ENCODE results near the gene SLC2A10. TPM values are rescaled to one million over a fixed set of nuclear protein-coding genes. Genes with fewer than 3 reads are reported as not detected.
A peak's percentile ranks its signal among the peaks of the same experiment; 100 is the strongest.

The SLC2A10 gene
- total RNA-seq, 1 donor: 44.2 TPM

DNA sequence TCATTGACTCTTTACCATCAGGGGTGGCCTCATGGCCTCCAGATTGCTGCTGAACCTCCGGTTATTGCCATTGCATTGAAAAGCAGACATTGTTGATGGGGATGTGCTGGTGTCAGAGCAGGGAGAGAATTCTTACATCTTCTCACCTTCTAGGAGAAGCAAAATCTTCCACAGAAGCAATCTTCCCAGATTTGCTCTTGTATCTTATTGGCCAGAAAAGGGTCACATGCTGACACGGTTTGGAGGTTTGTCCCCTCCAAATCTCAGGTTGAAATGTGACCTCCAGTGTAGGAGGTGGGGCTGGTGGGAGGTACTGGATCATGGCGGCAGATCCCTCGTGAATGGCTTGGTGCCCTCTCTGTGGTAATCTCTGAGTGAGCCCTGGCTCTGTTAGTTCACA is 30.9 kb upstream of the SLC2A10 start:
- H3K4me2 ChIP-seq (ENCODE audit: insufficient read depth, low read length): no peak overlapping the region
- no peaks in the 10 kb centered on the region for H3K27me3 ChIP-seq (ENCODE audit: insufficient read depth, low read length)
- H2AFZ ChIP-seq (ENCODE audit: low read length): no peak overlapping the region
- peaks cover 6% of the 10 kb centered on the region for H3K79me2 ChIP-seq (ENCODE audit: insufficient read depth, low read length)
- DNase-seq (ENCODE audit: insufficient read length, low spot score, missing footprints): no peak
- no peaks in the 10 kb centered on the region for H3K9me3 ChIP-seq (ENCODE audit: low read depth, low read length)
- H3K36me3 ChIP-seq (ENCODE audit: insufficient read depth, low read length): peaks cover 6% of the 10 kb centered on the region
- TF ChIP-seq, protein P1, sequence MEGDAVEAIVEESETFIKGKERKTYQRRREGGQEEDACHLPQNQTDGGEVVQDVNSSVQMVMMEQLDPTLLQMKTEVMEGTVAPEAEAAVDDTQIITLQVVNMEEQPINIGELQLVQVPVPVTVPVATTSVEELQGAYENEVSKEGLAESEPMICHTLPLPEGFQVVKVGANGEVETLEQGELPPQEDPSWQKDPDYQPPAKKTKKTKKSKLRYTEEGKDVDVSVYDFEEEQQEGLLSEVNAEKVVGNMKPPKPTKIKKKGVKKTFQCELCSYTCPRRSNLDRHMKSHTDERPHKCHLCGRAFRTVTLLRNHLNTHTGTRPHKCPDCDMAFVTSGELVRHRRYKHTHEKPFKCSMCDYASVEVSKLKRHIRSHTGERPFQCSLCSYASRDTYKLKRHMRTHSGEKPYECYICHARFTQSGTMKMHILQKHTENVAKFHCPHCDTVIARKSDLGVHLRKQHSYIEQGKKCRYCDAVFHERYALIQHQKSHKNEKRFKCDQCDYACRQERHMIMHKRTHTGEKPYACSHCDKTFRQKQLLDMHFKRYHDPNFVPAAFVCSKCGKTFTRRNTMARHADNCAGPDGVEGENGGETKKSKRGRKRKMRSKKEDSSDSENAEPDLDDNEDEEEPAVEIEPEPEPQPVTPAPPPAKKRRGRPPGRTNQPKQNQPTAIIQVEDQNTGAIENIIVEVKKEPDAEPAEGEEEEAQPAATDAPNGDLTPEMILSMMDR (IDR thresholded peaks at IDR 0.05; ENCODE audit: extremely low read depth, low read depth, low read length): no peak
- peaks cover 23% of the 10 kb centered on the region for H4K20me1 ChIP-seq (ENCODE audit: insufficient read depth, low read length)
- H3K4me3 ChIP-seq (ENCODE audit: insufficient read depth, low read length): no peak overlapping the region
- H3K4me1 ChIP-seq (ENCODE audit: insufficient read depth, low read length): no peaks in the 10 kb centered on the region
- no peak overlapping the region for H3K27ac ChIP-seq (ENCODE audit: low read depth, low read length)

DNA sequence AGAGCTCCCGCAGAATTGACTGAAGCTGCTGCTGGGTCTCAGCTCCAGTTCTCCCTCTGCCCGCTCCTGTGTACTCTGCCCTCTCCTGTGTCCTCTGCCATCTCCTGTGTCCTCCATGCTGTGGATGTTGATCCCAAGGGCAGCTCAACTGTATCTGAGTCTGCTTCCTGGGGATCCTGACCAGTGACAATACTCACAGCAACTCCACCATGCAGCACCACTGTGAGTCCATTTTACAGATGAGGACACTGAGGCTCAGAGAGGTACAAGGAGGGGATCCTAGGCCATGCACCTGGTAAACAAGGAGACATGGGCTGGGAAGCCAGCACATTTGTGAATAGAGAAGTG is 28.8 kb upstream of the SLC2A10 start:
- TF ChIP-seq, protein P1 (IDR thresholded peaks at IDR 0.05; ENCODE audit: extremely low read depth, low read depth, low read length): no peak
- no peak overlapping the region for H3K4me3 ChIP-seq (ENCODE audit: insufficient read depth, low read length)

DNA sequence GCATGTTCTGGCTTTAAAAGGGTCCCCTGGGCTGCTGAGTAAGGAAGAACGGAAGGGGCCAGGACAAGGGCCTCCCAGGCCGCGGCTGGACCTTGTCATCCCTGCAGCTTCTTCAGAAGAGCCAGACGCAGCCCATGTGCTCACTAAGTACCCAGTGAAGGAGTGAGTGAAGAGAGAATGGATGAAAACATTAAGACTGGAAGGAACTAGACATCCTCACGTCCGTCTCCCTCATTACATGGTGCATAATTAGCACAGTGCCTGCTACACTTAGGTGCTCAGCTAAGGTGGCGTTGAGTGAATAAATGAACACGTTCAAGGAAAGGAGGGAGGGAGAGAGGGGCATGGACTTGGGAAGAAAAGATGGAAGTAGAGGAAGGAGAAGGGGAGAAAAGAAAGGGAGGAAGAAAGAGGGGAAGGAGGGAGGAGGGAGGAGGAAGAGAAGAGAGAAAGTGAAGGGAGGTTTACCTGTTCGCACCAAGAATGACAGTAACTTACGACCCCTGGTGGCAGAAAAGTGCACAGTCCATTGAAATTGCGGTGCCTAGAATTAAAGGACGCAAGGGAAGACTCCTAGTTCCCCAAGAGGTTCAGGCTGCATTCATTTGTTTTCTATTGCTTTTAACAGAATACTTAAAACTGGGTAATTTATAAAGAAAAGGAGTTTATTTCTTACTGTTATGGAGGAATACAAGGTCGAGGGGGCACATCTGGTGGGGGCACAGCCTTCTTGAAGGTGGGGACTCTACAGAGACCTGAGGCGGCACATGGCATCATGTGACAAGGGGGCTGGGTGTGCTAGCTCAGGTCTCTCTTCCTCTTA is 28.2 kb upstream of the SLC2A10 start:
- TF ChIP-seq, protein P1 (IDR thresholded peaks at IDR 0.05; ENCODE audit: extremely low read depth, low read depth, low read length): peak; percentile 84
- H3K4me2 ChIP-seq (ENCODE audit: insufficient read depth, low read length): no peak overlapping the region
- peaks cover 23% of the 10 kb centered on the region for H4K20me1 ChIP-seq (ENCODE audit: insufficient read depth, low read length)
- no peaks in the 10 kb centered on the region for H3K9me3 ChIP-seq (ENCODE audit: low read depth, low read length)
- no peak overlapping the region for H2AFZ ChIP-seq (ENCODE audit: low read length)
- no peaks in the 10 kb centered on the region for H3K27me3 ChIP-seq (ENCODE audit: insufficient read depth, low read length)
- peaks cover 30% of the 10 kb centered on the region for H3K79me2 ChIP-seq (ENCODE audit: insufficient read depth, low read length)
- no peak overlapping the region for H3K27ac ChIP-seq (ENCODE audit: low read depth, low read length)
- no peak overlapping the region for H3K4me3 ChIP-seq (ENCODE audit: insufficient read depth, low read length)
- H3K4me1 ChIP-seq (ENCODE audit: insufficient read depth, low read length): no peaks in the 10 kb centered on the region
- no peak for DNase-seq (ENCODE audit: insufficient read length, low spot score, missing footprints)
- H3K36me3 ChIP-seq (ENCODE audit: insufficient read depth, low read length): peaks cover 16% of the 10 kb centered on the region

More for the DNA sequence above, 28.8 kb upstream of the SLC2A10 start:
- Histone ChIP-seq H2AFZ (ENCODE audit: low read length) (no peak overlapping the region), H3K4me2 (ENCODE audit: insufficient read depth, low read length) (no peak overlapping the region), H3K27me3 (ENCODE audit: insufficient read depth, low read length) (no peaks in the 10 kb centered on the region), H3K79me2 (ENCODE audit: insufficient read depth, low read length) (peaks cover 25% of the 10 kb centered on the region), H3K27ac (ENCODE audit: low read depth, low read length) (no peak overlapping the region), H3K36me3 (ENCODE audit: insufficient read depth, low read length) (peaks cover 13% of the 10 kb centered on the region), H3K9me3 (ENCODE audit: low read depth, low read length) (no peaks in the 10 kb centered on the region), H4K20me1 (ENCODE audit: insufficient read depth, low read length) (peaks cover 23% of the 10 kb centered on the region), H3K4me1 (ENCODE audit: insufficient read depth, low read length) (no peaks in the 10 kb centered on the region)
- DNase-seq (ENCODE audit: insufficient read length, low spot score, missing footprints): no peak

DNA sequence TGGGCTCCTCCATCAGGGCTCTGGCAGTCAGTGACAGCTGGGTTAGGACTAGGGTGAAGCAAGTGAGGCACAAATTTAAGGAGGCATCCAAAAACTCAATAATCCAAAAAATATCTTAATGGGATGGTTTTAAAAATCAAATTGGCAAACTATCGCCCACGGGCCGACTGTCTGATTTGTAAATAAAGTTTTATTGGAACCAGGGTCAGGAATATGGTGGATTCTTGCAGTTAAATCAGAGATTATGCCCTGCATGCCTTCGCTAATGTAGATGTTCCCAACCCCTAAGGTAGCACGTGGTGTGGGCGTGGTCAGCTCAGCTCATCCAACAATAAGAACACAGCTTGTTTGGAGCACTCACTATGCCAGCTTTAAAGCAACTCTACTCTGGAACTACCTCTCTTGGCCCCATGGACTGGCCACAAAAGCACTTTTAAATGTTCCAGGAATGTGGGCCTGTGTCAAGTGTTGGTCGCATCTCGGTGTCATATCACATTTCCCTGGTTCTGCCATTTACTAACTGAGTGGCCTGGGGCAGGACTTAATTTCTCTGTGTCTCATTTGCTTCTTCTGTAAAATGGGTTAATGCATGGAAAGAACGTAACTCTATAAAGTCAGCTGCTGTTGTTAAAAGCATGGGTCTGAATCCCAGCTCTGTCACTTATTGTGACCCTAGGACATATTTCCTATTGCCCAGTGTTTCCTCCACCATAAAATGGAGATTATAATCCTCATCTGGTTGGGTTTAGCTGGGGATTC is 27.2 kb upstream of the SLC2A10 start:
- no peak overlapping the region for H3K4me3 ChIP-seq (ENCODE audit: insufficient read depth, low read length)
- H4K20me1 ChIP-seq (ENCODE audit: insufficient read depth, low read length): peaks cover 29% of the 10 kb centered on the region
- DNase-seq (ENCODE audit: insufficient read length, low spot score, missing footprints): no peak
- TF ChIP-seq, protein P1 (IDR thresholded peaks at IDR 0.05; ENCODE audit: extremely low read depth, low read depth, low read length): no peak
- H2AFZ ChIP-seq (ENCODE audit: low read length): no peak overlapping the region
- H3K4me2 ChIP-seq (ENCODE audit: insufficient read depth, low read length): no peak overlapping the region
- H3K27ac ChIP-seq (ENCODE audit: low read depth, low read length): no peak overlapping the region
- H3K36me3 ChIP-seq (ENCODE audit: insufficient read depth, low read length): peaks cover 22% of the 10 kb centered on the region
- peaks cover 1% of the 10 kb centered on the region for H3K4me1 ChIP-seq (ENCODE audit: insufficient read depth, low read length)
- peaks cover 40% of the 10 kb centered on the region for H3K79me2 ChIP-seq (ENCODE audit: insufficient read depth, low read length)
- H3K27me3 ChIP-seq (ENCODE audit: insufficient read depth, low read length): no peaks in the 10 kb centered on the region
- no peaks in the 10 kb centered on the region for H3K9me3 ChIP-seq (ENCODE audit: low read depth, low read length)
